HG02759 (cell line): ENCODE data around the gene ZYX.
"Not testable (repeated sequence)": the region's sequence is repeated elsewhere in the genome, so short reads cannot be mapped to it uniquely, and the experiment has no call there.

Experiments
- ATAC-seq: cut with Tn5 transposase; IDR thresholded peaks from one replicate; pipeline ENCODE4 v1.9.1; 2021; ENCODE audit warnings: mild to moderate bottlenecking, moderate library complexity; ENCODE audit not compliant: unreplicated experiment

Gene ZYX

DNA sequence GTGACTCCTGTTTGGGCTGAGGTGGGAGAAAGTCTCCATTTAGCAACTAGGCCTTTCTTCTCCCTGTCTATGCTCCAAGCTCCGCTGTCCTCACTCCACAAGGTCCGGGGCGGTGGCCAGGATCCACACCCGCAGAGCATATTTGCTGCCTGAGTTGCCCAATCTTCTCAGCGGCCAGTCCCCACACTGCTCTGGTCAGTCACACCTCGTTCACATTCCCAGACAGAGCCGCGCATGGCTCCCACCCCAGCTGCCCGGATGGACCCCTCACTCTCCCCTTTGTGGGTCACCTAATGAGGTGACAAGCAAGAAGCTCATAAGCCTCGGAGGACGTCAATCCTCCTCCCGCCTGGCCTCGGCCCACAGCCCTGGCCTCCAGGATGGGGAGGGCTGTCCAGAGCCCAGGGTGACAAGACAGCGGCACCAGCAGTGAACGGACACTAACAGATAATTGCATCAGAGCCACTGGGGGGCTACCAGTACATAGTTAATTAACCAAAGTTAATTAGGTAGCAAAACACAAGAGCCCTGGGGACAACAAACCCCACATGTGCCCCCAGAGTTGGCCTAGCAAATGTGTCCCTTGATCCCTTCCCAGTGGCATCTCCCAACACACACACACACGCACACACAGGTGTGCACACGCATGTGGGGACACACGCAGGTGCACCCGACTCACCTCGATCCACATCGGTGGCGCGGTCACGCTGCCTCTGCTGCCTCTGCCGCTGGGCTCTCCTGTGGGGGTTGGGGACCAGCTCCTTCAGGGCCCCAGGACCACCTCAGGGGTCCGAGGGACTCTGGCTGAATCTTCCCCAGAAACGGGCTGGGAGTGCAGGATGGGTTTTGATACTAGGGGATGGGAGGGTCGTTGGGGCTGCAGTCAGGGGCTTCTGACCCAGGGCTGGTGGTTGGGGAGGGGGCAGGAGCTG lies 15.7 kb downstream of the ZYX start:
- ATAC-seq = no peak

DNA sequence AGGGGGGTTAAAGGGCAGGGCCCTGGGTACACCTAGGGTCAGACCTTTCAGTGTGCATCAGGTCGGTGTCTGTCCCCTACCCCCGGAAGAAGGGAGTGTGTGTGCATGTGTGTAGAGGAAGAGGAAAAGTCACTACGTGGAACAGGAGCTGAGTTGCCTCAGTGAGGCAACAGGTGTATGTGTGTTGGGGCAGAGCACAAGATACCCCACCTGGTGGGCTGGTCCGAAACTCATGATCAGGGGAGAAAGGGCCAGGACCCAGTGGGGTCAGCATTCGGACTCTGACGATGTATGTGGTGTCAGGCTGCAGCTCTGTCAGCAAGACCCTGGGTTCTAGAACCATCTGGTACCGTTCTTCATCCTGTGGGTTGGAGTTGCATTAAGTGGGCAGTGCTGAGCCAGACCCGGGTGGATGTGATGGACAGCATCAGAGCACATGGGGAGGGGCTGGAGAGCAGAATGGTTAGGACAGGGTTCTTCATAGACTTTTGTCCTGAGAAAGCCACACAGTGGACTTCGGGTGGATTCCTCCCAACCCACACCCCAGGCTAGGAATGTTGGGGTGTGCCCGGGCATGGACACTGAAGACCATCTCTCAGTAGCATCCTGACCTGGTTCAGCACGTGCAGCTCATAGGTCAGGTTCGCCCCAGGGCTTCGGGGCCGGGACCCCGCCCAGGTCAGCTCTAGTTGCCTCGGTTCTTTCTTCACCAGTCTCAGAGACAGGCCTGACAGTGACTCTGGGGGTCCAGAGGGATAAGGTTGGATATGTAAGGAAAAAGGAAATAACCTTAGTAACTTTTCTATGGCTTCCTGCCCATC lies 16.8 kb downstream of the ZYX start:
- ATAC-seq = no peak

DNA sequence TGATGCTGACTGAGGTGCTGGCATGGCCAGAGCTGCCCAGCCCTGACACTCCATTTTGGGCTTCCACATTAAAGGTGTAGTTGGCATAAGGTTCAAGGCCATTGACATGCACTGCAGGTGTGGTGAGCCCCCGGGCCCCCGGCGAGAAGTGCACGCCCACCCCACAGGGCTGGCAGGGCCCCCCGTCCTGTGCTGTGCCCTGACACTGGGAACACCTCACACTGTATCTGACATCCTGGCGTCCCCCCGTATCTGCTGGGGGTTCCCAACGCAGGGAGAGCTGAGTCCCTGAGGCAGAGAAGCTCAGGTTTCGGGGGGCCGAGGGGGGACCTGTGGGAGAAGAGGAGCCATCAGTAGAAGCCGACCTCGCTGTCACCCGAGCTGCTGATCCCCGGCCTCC lies 17.5 kb downstream of the ZYX start:
- ATAC-seq = no peak

DNA sequence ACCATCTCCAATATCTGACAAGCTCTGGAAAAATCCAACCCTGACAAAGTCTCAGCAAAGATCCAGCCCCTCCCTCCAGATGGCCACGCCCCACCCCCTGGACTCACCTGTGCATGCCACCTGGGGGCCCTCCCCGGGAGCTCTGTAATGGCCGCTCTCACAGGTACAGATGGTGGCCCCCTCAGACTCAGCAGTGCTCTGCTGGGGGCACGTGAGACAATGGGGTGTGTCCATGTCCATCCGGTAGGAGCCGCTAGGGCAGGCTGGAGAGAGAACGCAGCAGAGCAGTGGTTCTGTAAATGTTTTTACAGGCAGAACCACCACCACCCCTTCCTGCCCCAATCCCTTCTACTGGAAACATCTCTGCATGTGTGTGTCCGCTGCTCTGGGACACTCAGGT lies 18.0 kb downstream of the ZYX start:
- no peak for ATAC-seq

DNA sequence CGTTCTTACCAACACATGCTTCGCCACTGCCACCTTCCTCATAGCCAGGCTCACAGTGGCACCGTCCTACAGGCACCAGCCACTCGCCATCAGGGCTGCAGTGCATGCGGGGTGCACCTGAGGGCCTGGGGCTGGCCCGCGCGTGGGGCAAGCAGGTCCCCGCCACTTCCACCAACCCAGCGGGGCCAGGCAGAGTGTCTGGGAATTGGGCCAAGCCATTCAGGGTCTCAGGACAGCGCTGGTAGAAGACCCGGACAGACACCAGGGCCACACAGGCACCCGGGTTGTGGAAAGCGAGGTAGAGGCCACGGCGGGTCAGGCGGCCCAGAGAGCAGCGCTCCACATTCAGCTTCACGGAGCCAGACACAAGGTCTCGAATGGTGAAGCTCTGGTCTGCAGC lies 18.5 kb downstream of the ZYX start:
- ATAC-seq = no peak

DNA sequence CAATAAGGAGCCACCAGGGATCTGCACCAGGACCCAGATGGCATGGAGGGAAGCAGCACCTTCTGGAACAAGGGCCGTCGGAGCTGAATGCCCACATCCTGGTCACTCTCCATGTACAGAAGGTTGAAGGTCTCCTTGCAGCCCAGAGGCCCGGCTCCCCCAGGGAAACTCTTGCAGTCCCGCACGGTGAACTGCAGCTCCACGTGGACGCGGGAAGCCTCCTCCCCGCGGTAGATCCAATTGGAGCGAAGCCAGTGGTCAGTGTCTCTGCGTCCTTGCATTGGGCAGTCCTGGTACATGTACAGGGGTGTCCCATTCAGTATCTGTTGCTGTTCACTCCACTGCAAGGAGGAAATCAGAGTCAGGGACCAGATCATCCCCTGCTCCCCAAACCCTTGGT lies 20.1 kb downstream of the ZYX start:
- ATAC-seq = no peak

DNA sequence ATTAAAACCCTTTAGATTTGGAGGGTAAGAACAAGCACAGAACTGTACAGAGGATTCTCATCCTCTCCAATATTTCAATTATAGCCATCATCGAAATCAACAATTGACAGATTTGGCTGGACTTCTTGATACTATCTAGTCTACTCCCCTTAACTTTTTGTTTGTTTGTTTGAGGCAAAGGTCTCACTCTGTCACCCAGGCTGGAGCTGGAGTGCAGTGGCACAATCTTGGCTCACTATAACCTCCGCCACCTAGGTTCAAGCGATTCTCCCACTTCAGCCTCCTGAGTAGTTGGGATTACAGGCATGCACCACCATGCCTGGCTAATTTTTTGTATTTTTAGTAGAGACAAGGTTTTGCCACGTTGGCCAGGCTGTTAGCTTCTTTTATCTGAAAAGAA lies 21.1 kb downstream of the ZYX start:
- not testable (repeated sequence) for ATAC-seq

DNA sequence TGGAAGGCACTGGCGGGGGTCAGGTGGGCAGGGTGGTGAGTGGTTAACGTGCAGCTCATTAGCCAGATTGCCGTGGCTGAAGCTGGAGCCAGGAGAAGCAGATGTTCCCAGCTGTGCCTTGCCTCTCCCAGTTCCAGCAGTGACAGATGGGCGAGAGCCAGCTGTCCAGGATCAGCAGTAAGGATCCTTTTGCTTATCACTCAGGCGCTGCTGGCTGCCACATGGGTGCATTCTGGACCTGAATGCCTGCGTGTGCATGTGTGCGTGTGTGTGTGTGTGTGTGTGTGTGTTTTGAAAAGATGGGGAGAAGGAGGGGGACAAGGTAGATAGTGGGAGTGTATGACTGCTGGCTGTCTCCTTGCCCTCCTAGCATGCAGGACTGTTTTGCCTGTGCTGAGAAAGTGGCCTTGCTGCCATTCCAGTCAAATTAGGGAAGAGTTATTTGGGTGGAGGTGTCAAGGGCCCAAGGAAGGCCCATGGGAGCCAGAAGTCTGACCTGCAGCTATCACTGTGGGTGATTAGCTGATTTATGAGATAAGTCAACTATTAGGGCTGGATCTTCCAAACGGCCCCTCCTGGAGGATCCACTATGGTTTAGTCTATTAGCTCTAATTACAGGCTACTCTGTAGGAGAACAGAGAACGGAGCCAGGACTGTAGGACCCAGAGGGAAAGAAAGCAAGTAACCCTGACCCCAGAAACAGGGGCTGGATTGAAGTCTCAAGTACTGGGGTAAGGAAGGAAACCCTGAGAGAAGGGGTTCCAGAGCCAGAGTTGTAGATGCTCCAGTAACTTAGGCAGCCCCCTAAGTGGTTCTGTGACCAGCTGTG lies 24.2 kb downstream of the ZYX start:
- no peak for ATAC-seq

DNA sequence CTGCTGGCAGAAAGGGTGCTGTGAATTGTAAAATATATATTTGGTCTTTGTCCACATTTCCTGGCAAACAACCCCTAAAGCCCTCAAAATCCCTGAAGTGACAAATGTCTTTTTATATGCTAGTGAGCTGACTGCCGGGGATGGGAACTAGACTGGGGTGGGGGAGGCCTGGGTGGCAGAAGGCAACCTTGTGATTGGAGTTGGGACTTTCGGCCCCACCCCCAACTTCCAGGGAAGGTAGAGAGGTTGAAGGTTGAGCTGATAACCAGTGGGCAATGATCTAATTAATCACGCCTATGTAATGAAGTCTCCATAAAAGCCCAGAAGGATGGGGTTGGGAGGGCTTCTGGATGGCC lies 24.8 kb downstream of the ZYX start:
- no peak for ATAC-seq

DNA sequence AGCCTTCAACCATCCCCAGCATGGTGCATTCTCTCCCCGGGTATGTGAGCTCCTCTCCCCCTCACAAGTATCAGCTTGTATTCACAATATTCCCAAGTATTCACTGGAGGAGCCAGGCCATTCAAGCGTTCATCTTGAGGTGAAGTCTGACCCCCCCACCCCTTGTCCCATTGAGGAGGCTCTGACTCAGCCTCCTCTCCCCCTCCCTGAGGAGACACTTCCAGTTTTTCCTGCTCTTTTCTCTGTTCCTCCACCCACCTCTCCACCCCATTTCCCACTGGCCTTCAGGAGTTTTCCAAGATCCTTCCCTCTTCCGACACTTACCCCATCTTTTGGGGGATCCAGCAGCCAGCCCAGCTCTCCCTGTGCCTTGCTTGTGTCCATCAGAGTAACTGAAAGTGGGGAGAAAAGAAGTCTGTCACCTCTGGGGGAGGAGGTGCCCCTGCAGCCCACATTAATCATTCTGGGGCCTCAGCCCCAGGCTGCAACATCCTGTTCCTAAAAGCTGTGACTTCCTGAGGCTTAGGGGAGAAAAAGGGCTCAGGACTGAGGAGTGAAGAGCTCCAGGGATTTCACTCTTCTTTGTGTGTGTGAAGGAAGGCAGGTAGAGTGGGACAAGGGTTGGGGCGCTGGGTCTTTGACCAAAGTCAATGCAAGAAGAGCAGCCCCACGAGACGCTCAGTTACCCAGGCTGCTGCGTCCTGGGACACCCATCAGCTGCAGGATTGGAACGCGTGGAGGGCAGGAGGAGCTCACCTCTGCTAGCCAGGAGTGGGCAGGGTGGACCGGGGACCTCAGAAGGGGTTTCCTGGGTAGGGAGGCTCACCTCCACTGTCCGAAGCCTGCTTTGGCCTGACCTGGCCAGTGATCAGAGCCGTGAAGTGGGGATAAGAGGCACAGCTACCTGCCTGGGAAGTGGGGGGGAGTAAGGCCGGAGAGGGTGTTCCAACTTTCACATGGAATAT lies 26.4 kb downstream of the ZYX start:
- ATAC-seq = no peak

DNA sequence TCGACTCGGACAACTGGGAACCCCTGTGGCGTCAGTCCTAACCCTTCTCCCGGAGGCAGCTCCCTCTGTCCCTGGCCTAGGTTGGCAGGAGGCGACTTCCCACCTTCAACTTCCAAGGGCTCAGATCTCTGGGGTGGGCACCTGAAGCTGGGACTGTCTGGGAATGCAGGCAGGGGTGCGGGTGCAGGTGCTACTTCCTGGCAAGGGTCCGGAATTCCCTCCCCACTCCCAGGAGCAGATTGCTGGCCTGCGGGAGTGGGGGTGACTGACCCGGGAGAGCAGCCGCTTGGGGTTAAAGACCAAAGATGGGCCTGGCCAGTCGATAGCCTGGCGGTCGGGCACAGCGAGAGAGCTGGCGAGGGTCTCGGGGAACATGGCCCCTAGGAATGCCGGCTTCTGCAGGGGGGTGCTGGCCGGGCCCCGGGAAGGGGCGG lies 27.1 kb downstream of the ZYX start:
- no peak for ATAC-seq

DNA sequence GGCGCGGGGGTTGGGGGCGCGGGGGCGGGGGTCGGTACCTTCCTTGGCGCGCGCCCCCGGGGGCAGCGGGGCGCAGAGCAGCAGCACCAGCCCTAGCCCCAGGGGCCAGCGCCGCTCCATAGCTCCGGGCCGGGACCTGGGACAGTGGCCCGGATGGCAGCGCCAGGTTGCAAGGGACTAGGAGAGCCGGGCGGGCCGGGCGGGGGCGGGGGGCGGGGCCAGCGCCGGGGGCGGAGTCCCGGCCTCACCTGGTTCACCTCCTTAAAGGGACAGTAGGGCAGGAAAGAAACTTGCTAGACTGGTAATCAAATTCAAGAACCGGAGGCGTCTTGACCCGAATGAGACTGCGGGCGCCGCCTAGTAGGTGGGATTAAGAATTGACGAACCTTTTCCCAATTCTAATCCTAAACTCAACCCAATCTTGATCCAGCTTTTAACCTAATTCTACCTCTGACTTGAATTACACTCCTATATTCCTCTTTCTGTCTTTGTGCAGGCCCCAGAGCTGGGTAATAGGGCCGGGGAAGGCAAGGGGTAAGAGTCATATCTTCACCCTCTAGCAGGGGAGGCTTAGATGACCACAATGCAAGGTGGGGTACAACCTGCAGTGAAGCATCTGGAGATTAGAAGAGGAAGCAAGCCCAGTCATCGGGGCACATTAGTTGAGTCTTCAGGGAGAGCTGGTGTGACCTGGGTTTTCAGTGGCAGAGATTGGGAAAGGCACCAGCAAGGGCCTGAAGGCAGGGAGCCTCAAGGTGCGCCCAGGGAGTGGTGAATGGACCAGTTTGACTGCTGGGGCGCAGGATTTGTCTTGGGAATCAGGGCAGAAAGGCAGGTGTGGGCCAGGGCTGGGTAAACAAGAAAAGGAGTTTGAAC lies 27.8 kb downstream of the ZYX start, which contains the start of gene EPHA1:
EPHA1 (minus strand) TSS at position 171 of the 876 bp plus-strand sequence; CDS start at position 120, 51 bp downstream.
- peak; percentile 52 for ATAC-seq

DNA sequence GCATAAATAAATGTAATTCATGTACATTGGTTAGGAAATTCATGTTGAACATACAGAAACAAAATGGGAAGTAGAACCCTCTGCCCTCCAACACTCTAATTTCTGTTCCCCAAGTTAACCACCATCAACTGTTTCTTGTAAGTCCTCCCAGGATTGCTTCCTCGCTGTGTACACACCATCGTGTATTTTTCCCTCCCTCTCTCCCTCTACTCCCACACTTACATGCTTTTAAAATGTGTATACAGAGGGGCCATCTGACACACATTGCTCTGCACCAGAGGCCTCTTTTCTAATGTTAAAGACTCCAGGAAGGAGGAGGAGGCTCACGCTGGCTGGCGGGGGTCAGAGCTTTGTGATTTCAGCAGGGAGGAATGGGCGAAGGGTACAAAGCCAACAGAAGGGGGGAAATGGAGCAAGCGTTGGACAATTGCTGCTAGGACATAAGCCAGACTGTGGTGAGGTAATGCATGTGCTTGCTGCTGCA lies 29.4 kb downstream of the ZYX start:
- no peak for ATAC-seq

DNA sequence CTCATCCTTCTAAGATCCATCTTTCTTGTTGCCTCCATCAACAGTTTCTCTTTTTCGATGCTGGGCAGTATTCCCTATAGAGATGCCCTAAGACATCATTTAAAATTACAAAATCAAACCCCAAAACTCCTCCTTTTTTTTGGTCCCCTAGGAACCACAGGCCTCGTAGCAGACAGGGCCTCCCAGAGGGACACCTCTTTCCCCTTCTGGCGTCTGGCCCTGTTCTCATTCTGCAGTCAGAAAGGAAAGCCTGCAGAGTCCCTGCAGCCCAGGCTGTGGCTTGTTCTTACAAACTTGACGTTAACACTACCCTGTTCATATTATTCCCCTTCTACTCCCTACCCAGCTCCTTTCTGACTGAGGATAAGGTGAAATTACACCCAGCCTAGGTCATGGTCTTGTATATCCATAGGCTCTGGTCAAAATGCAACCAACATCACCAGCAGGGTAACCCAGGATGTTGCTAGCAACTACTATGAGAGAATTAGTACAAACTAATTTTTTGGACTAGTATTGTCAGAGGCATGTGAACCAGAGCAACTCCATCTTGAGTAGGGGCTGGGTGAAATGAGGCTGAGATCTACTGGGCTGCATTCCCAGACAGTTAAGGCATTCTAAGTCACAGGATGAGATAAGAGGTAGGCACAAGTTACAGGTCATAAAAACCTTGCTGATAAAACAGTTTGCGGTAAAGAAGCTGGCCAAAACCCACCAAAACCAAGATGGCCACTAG lies 31.0 kb downstream of the ZYX start:
- ATAC-seq = no peak

DNA sequence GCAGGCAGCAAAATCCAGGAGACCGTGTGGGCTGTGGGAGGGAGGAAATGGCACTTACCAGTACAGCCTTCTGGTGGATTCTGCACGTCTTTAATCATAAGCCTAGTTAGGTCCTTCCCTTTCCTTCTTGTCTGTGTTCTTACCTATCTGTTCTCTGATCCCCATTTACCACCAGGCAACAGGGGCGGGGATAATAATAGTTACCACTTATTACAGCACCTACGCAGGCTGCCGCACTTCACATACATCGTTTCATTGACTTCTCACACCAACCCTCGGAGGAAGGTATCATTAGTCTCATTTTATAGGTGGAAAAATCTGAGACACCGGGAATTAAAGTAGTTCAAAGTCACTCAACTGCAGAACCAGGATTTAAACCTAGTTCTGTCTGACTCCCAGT lies 32.0 kb downstream of the ZYX start:
- no peak for ATAC-seq

DNA sequence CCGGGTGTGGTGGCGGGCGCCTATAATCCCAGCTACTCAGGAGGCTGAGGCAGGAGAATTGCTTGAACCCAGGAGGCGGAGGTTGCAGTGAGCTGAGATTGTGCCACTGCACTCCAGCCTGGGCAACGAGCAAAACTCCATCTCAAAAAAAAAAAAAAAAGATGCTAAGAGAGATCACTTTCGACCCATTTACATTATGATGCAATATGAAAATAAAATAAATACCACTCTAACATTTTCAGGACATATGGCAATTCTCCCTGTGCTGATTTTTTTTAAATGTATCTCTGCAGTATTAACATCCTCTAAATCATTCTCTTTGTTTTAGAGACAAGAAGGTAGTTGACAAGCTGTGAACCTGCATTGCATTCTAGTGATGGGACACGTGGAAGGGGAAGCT lies 34.1 kb downstream of the ZYX start:
- ATAC-seq = not testable (repeated sequence)

DNA sequence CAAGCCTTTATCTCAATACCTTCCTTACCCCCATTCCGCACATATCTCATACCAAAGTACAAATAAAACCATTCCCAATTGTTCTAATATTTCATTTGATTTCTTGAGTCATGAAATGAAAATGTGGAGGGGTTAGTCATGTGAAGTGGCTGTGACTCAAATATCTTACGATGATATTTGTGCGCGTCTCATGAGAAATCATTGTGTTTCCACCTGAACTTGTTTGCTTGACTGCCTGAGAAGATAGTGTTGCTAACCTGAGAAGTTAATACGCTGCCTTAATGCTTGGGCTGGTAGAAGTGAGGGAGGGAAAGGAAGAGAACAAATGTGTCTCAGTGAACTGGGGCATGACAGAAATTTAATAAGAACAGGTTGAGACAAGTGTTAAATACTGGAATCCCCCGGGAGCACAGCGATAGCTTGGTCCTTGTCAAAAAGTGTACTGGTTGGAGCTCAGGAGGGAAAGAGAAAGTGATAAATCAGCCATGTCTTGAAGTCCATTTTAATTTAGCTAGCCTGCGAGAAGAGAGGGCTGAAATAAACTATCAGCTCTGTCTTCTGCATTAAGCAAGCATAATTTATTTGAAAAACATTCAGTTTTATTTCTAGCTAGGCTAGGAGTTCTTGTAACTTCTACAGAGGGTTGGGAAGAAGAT lies 34.7 kb downstream of the ZYX start:
- no peak for ATAC-seq
